Measurements from ENCODE around the gene TMEM161A.

GRCh38 chr19:19111967-19112580, 26.2 kb downstream of the TMEM161A start:
- TF ChIP-seq POLR2AphosphoS5 (IDR thresholded peaks at IDR 0.05; ENCODE audit: low read depth) = no peak
- no peak for TF ChIP-seq EZH2phosphoT487 (IDR thresholded peaks at IDR 0.05; ENCODE audit: unreplicated experiment)
- no peak for TF ChIP-seq CTCF (conservative IDR thresholded peaks at IDR 0.05; ENCODE audit: low read depth in 2 of 2)
- no peak for TF ChIP-seq EZH2 (IDR thresholded peaks at IDR 0.05; ENCODE audit: low read depth, unreplicated experiment)
- TF ChIP-seq, protein P1, sequence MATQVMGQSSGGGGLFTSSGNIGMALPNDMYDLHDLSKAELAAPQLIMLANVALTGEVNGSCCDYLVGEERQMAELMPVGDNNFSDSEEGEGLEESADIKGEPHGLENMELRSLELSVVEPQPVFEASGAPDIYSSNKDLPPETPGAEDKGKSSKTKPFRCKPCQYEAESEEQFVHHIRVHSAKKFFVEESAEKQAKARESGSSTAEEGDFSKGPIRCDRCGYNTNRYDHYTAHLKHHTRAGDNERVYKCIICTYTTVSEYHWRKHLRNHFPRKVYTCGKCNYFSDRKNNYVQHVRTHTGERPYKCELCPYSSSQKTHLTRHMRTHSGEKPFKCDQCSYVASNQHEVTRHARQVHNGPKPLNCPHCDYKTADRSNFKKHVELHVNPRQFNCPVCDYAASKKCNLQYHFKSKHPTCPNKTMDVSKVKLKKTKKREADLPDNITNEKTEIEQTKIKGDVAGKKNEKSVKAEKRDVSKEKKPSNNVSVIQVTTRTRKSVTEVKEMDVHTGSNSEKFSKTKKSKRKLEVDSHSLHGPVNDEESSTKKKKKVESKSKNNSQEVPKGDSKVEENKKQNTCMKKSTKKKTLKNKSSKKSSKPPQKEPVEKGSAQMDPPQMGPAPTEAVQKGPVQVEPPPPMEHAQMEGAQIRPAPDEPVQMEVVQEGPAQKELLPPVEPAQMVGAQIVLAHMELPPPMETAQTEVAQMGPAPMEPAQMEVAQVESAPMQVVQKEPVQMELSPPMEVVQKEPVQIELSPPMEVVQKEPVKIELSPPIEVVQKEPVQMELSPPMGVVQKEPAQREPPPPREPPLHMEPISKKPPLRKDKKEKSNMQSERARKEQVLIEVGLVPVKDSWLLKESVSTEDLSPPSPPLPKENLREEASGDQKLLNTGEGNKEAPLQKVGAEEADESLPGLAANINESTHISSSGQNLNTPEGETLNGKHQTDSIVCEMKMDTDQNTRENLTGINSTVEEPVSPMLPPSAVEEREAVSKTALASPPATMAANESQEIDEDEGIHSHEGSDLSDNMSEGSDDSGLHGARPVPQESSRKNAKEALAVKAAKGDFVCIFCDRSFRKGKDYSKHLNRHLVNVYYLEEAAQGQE (IDR thresholded peaks at IDR 0.05; ENCODE audit: unreplicated experiment) = no peak

All from GM23338 (cell line).